Measurements from ENCODE around the gene ZDHHC24.

ZDHHC24 gene

DNA sequence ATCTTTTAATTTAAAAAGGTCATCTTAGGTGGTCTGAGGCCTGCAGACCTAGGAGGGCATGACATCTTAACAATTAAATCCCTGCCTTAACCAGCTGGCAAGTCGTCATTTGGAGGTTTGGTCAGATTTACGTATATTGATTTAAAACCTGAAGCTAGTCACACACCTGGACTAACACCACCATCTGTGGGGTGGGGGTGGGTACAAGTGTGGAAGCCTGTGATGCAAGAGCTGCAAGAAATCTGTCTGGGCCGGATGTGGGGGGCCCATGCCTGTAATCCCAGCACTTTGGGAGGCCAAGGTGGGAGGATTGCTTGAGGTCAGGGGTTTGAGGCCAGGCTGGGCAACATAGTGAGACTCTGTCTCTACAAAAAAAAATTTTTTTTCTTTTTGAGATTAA lies 35.4 kb upstream of the ZDHHC24 start:
- Histone ChIP-seq H3K36me3 (replicated peaks; ENCODE audit: insufficient read depth, low read length) (no peaks in the 10 kb centered on the region), H3K9me2 (replicated peaks; ENCODE audit: insufficient read depth, low read length) (no peaks in the 10 kb centered on the region), H3K4me3 (ENCODE audit: low read length) (no peak overlapping the region), H3K27me3 (replicated peaks; ENCODE audit: insufficient read depth, low read length) (peaks cover 14% of the 10 kb centered on the region; the same call in 1 of the 2 replicates), H3K9ac (ENCODE audit: low read length) (no peak overlapping the region), H2AFZ (ENCODE audit: low read length) (no peak overlapping the region), H3K4me2 (ENCODE audit: low read depth, low read length) (no peak overlapping the region), H3K79me2 (ENCODE audit: low read length) (no peaks in the 10 kb centered on the region), H4K20me1 (ENCODE audit: insufficient read depth, low read length) (no peaks in the 10 kb centered on the region), H3K9me3 (replicated peaks; ENCODE audit: insufficient read depth, low read length) (no peaks in the 10 kb centered on the region), H3K27ac (ENCODE audit: low read length) (no peak overlapping the region), H3F3A (ENCODE audit: insufficient read depth, low read length) (no peaks in the 10 kb centered on the region), H3K4me1 (ENCODE audit: low read length) (no peaks in the 10 kb centered on the region)
- DNase-seq: no peak
- TF ChIP-seq EZH2phosphoT487 (IDR thresholded peaks at IDR 0.05; ENCODE audit: low read length) (no peak), EZH2 (optimal IDR thresholded peaks at IDR 0.05; ENCODE audit: low read depth, low read length) (no peak)
- TF ChIP-seq, protein P1, sequence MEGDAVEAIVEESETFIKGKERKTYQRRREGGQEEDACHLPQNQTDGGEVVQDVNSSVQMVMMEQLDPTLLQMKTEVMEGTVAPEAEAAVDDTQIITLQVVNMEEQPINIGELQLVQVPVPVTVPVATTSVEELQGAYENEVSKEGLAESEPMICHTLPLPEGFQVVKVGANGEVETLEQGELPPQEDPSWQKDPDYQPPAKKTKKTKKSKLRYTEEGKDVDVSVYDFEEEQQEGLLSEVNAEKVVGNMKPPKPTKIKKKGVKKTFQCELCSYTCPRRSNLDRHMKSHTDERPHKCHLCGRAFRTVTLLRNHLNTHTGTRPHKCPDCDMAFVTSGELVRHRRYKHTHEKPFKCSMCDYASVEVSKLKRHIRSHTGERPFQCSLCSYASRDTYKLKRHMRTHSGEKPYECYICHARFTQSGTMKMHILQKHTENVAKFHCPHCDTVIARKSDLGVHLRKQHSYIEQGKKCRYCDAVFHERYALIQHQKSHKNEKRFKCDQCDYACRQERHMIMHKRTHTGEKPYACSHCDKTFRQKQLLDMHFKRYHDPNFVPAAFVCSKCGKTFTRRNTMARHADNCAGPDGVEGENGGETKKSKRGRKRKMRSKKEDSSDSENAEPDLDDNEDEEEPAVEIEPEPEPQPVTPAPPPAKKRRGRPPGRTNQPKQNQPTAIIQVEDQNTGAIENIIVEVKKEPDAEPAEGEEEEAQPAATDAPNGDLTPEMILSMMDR (IDR thresholded peaks at IDR 0.05; ENCODE audit: low read length): no peak

GRCh38 chr11:66580803-66581202 lies 35.0 kb upstream of the ZDHHC24 start:
- H3K4me1 ChIP-seq (ENCODE audit: low read length): no peaks in the 10 kb centered on the region
- H3K27ac ChIP-seq (ENCODE audit: low read length): no peak overlapping the region
- no peak overlapping the region for H3K4me2 ChIP-seq (ENCODE audit: low read depth, low read length)
- no peak overlapping the region for H2AFZ ChIP-seq (ENCODE audit: low read length)
- H3K36me3 ChIP-seq (replicated peaks; ENCODE audit: insufficient read depth, low read length): no peaks in the 10 kb centered on the region
- H3K79me2 ChIP-seq (ENCODE audit: low read length): no peaks in the 10 kb centered on the region
- no peak overlapping the region for H3K4me3 ChIP-seq (ENCODE audit: low read length)
- DNase-seq: no peak
- TF ChIP-seq EZH2 (optimal IDR thresholded peaks at IDR 0.05; ENCODE audit: low read depth, low read length) (no peak), EZH2phosphoT487 (IDR thresholded peaks at IDR 0.05; ENCODE audit: low read length) (no peak)
- TF ChIP-seq, protein P1 (IDR thresholded peaks at IDR 0.05; ENCODE audit: low read length): no peak
- no peaks in the 10 kb centered on the region for H3F3A ChIP-seq (ENCODE audit: insufficient read depth, low read length)
- H3K27me3 ChIP-seq (replicated peaks; ENCODE audit: insufficient read depth, low read length): peaks cover 16% of the 10 kb centered on the region; the same call in 1 of the 2 replicates
- H3K9ac ChIP-seq (ENCODE audit: low read length): no peak overlapping the region
- no peaks in the 10 kb centered on the region for H4K20me1 ChIP-seq (ENCODE audit: insufficient read depth, low read length)
- H3K9me2 ChIP-seq (replicated peaks; ENCODE audit: insufficient read depth, low read length): no peaks in the 10 kb centered on the region
- no peaks in the 10 kb centered on the region for H3K9me3 ChIP-seq (replicated peaks; ENCODE audit: insufficient read depth, low read length)

- Histone ChIP-seq H3K4me3 (ENCODE audit: low read length) (no peak overlapping the region), H3K27ac (ENCODE audit: low read length) (no peak overlapping the region), H3K9me3 (replicated peaks; ENCODE audit: insufficient read depth, low read length) (no peaks in the 10 kb centered on the region), H3K9ac (ENCODE audit: low read length) (no peak overlapping the region), H3K9me2 (replicated peaks; ENCODE audit: insufficient read depth, low read length) (no peaks in the 10 kb centered on the region), H3F3A (ENCODE audit: insufficient read depth, low read length) (no peaks in the 10 kb centered on the region), H3K27me3 (replicated peaks; ENCODE audit: insufficient read depth, low read length) (peaks cover 21% of the 10 kb centered on the region; the same call in 1 of the 2 replicates), H3K79me2 (ENCODE audit: low read length) (no peaks in the 10 kb centered on the region), H3K4me1 (ENCODE audit: low read length) (no peaks in the 10 kb centered on the region), H3K4me2 (ENCODE audit: low read depth, low read length) (peak overlapping the region; percentile 35; the same call in 1 of the 2 replicates), H4K20me1 (ENCODE audit: insufficient read depth, low read length) (no peaks in the 10 kb centered on the region), H3K36me3 (replicated peaks; ENCODE audit: insufficient read depth, low read length) (no peaks in the 10 kb centered on the region), H2AFZ (ENCODE audit: low read length) (no peak overlapping the region)
- TF ChIP-seq EZH2phosphoT487 (IDR thresholded peaks at IDR 0.05; ENCODE audit: low read length) (no peak), EZH2 (optimal IDR thresholded peaks at IDR 0.05; ENCODE audit: low read depth, low read length) (no peak)
- TF ChIP-seq, protein P1 (IDR thresholded peaks at IDR 0.05; ENCODE audit: low read length): peak; percentile 79
- peak; percentile 38 for DNase-seq
Observed at GRCh38 chr11:66579017-66579606, 33.3 kb upstream of the ZDHHC24 start.
